ENCODE results near the gene PHACTR3. TPM values are rescaled to one million over a fixed set of nuclear protein-coding genes. Genes with fewer than 3 reads are reported as not detected.

Gene PHACTR3
- total RNA-seq, 1 donor, result not detected

DNA sequence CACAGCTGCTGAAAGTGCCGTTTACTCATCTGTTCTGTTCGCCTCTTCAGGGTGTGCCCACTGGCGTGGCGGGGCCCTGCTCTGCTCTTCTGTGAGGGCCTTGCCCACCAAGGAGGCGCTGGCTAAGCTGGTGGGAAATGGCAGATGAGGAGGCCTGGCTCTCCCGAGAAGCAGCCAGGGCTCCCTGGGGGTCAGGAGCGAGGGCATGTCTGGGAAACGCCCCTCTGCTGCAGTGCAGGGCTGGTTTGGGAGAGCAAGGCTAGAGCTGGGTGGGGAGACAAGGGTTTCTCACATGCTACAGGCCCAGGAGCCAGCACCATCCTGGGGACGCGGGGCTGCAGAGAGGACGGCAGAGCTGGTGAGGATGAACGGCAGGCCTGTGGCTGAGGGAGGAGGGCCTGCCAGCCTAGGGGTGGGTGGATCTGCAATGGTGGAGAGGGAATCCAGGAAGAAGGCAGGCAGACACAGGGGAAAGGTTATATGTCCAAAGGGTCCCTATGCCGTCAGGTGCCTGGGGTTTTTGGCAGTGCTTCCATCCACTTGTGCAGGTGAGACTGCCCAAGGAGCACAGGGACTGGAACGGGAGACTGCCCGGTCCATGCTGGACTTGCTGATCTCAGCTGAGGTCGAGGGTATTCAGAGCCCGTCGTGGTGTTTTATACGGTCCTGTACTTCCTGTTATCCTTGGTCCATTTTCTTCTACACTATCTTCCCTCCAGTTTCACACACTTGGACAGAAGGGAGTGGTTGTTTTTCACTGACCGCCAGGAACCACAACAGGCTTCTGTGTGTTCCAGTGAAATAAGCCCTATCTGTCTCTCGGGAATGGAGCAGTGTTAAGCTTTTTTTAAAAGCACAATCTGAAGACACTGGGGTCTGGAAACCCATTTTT is 209.9 kb downstream of the PHACTR3 start:
- no peak for DNase-seq (ENCODE audit: low read depth)
- no peak overlapping the region for H3K4me3 ChIP-seq (ENCODE audit: low read depth, low read length)
- no peak for TF ChIP-seq CTCF (IDR thresholded peaks at IDR 0.05; ENCODE audit: insufficient read depth, low read depth, low read length)

DNA sequence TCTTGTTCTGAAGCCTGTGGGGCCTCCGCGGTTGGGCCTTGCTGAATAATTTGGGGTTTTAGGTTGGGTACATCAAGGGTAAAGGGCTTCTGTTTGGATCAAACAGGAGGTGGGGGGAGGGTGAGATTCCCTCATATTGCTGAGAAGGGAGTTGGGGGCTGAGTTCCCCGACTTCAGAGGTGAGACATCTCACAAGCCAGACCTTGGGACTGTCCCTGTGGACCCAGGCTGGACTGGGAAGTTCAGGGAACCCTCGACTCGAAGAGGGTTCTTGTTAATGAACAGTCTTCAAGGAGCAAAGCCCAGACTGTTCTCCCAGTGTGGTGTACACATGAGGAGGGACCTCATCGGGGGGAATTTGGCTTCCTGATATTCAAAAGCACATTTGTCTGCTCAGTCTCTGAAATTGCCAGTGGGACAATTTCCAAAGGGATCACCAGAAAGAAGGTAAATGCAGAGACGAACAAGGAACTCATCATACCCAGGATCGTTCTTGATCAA is 210.6 kb downstream of the PHACTR3 start:
- TF ChIP-seq CTCF (IDR thresholded peaks at IDR 0.05; ENCODE audit: insufficient read depth, low read depth, low read length), result no peak
- no peak overlapping the region for H3K4me3 ChIP-seq (ENCODE audit: low read depth, low read length)
- DNase-seq (ENCODE audit: low read depth), result no peak

- H3K4me3 ChIP-seq (ENCODE audit: low read depth, low read length), result no peak overlapping the region
- no peak for DNase-seq (ENCODE audit: low read depth)
- no peak for TF ChIP-seq CTCF (IDR thresholded peaks at IDR 0.05; ENCODE audit: insufficient read depth, low read depth, low read length)
These were observed 211.9 kb downstream of the PHACTR3 start for GRCh38 chr20:59816146-59816738.

DNA sequence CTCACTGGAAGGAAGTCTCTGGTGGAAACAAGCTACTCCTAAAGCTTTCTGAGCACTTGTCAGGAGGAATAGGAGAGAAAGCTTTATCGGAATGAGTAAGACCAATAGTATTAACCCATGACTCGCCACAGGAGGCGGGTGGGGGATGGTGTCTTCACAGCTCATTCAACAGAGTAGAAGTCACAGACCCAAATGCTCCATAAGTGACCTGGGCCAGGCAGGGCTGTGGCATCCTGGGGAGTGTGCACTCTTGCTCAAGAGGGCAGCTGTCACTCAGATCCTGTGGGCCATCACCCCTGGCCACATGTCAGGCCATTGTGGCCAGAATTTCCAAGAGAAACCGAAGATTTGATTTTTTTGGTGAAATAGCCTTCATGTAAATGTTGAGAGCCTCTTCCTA is 213.1 kb downstream of the PHACTR3 start:
- no peak overlapping the region for H3K4me3 ChIP-seq (ENCODE audit: low read depth, low read length)
- DNase-seq (ENCODE audit: low read depth), result no peak
- no peak for TF ChIP-seq CTCF (IDR thresholded peaks at IDR 0.05; ENCODE audit: insufficient read depth, low read depth, low read length)

GRCh38 chr20:59817846-59818615 is 213.7 kb downstream of the PHACTR3 start:
- H3K4me3 ChIP-seq (ENCODE audit: low read depth, low read length), result no peak overlapping the region
- TF ChIP-seq CTCF (IDR thresholded peaks at IDR 0.05; ENCODE audit: insufficient read depth, low read depth, low read length), result no peak
- no peak for DNase-seq (ENCODE audit: low read depth)

DNA sequence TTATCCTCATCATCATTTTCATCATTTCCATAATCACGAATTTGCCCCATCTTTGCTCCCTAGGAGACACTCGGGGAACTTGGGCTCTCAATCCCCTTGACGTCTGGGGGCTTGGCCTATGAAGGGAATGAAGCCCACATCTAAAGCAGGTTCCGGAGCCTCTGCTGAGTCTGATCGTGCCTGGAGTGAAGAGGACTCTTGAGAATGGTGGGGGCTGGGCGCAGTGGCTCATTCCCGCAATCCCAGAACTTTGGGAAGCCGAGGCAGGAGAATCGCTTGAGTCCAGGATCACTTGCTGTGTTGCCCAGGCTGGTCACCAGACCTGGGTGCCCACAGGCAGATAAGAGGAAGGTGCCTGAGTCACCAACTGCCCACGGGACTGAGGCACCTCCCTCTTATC is 214.6 kb downstream of the PHACTR3 start:
- DNase-seq (ENCODE audit: low read depth), result no peak
- TF ChIP-seq CTCF (IDR thresholded peaks at IDR 0.05; ENCODE audit: insufficient read depth, low read depth, low read length), result no peak
- no peak overlapping the region for H3K4me3 ChIP-seq (ENCODE audit: low read depth, low read length)

All from fibroblast of villous mesenchyme (primary cell).